ENCODE measurements around the gene DTWD2. TPM values are rescaled to one million over a fixed set of nuclear protein-coding genes. Genes with fewer than 3 reads are reported as not detected.

The DTWD2 gene
- total RNA-seq, 6 experiments from 2014 or later = 3.7 to 13.4 (median 7.0) TPM

DNA sequence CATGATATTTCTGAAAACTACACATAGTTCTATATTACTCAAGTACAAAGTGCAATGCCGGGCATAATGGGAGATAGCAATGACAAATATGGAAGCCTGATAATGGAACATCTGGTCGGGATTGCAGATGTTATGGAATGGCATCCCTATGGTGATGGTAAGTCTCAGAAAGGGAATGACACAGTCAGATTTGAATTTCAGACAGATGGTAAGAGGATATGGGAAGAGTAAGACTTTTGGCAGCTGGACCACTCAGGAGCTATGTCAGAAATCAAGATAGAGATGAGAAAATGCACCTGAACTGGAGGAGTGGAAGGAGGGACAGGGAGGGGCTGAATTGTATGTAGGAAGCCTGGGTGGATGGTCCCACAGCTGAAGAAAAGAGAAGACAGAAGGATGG, 200.0 kb downstream of the DTWD2 start:
- no peak for ATAC-seq
- H3K9me3 ChIP-seq = no peaks in the 10 kb centered on the region
- TF ChIP-seq, protein P1, sequence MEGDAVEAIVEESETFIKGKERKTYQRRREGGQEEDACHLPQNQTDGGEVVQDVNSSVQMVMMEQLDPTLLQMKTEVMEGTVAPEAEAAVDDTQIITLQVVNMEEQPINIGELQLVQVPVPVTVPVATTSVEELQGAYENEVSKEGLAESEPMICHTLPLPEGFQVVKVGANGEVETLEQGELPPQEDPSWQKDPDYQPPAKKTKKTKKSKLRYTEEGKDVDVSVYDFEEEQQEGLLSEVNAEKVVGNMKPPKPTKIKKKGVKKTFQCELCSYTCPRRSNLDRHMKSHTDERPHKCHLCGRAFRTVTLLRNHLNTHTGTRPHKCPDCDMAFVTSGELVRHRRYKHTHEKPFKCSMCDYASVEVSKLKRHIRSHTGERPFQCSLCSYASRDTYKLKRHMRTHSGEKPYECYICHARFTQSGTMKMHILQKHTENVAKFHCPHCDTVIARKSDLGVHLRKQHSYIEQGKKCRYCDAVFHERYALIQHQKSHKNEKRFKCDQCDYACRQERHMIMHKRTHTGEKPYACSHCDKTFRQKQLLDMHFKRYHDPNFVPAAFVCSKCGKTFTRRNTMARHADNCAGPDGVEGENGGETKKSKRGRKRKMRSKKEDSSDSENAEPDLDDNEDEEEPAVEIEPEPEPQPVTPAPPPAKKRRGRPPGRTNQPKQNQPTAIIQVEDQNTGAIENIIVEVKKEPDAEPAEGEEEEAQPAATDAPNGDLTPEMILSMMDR (IDR thresholded peaks at IDR 0.05) = no peak
- no peak for TF ChIP-seq POLR2A (IDR thresholded peaks at IDR 0.05)
- H3K27me3 ChIP-seq = no peaks in the 10 kb centered on the region
- intact Hi-C loops (cut with DNase I) = no loop called here
- WGBS (ENCODE audit: insufficient coverage, low coverage, low lambda C conversion rate, missing lambda C conversion rate) = 100% methylated on average over 1 of the region's 2 CpGs
- H3K4me1 ChIP-seq = peaks cover 0 to 4% (median 0%) of the 10 kb centered on the region in 4 donors
- no peak overlapping the region for H3K27ac ChIP-seq
- DNase-seq = no peak
- no peaks in the 10 kb centered on the region for H3K36me3 ChIP-seq
- no peak overlapping the region for H3K4me3 ChIP-seq

Small RNA genes lying within 50 kb of the gene (microRNA-seq; reads per million reads assigned to microRNA genes)
- gene MIR1244-2 = 0 reads per million in 2 donors

Small RNA genes lying within 50 kb of the gene (small RNA-seq; reads per million reads assigned to genes)
- 0 reads per million in 2 experiments for gene RNU6-373P

Other genes with a start within 250 kb of the DTWD2 start
- 10 to 100 TPM; 19.1 to 25.6 (median 22.9) TPM for gene DMXL1, start 82.5 kb upstream of the DTWD2 start, total RNA-seq

Data from right lobe of liver (tissue), 6 donors.